ENCODE data around the gene DCUN1D1.

The DCUN1D1 gene

GRCh38 chr3:182935803-182936202 is 44.5 kb downstream of the DCUN1D1 start:
- no peak for FAIRE-seq

GRCh38 chr3:182925944-182926337 is 54.4 kb downstream of the DCUN1D1 start:
- FAIRE-seq, result no peak

- no peak for FAIRE-seq
These were observed 54.9 kb downstream of the DCUN1D1 start for GRCh38 chr3:182925330-182925943.

- FAIRE-seq, result no peak
These were observed 58.5 kb downstream of the DCUN1D1 start for GRCh38 chr3:182921665-182922355.

- no peak for FAIRE-seq
These were observed 59.7 kb downstream of the DCUN1D1 start for GRCh38 chr3:182920515-182921084.

- no peak for FAIRE-seq
These were observed 60.4 kb downstream of the DCUN1D1 start for GRCh38 chr3:182919866-182920357.

GRCh38 chr3:182917134-182917533 is 63.2 kb downstream of the DCUN1D1 start:
- no peak for FAIRE-seq

- FAIRE-seq, result no peak
These were observed 66.0 kb downstream of the DCUN1D1 start for GRCh38 chr3:182914341-182914740.

- FAIRE-seq, result no peak
These were observed 66.4 kb downstream of the DCUN1D1 start for GRCh38 chr3:182913889-182914288.

GRCh38 chr3:182912474-182912873 is 67.9 kb downstream of the DCUN1D1 start:
- no peak for FAIRE-seq

- no peak for FAIRE-seq
These were observed 68.6 kb downstream of the DCUN1D1 start for GRCh38 chr3:182911782-182912111.

- FAIRE-seq, result no peak
These were observed 69.2 kb downstream of the DCUN1D1 start for GRCh38 chr3:182910936-182911781.

GRCh38 chr3:182909318-182910040 is 70.9 kb downstream of the DCUN1D1 start:
- no peak for FAIRE-seq

GRCh38 chr3:182908471-182908870 is 71.9 kb downstream of the DCUN1D1 start:
- FAIRE-seq, result no peak

GRCh38 chr3:182906036-182906435 is 74.3 kb downstream of the DCUN1D1 start:
- no peak for FAIRE-seq

- no peak for FAIRE-seq
These were observed 74.7 kb downstream of the DCUN1D1 start for GRCh38 chr3:182905623-182906022.

- FAIRE-seq, result no peak
These were observed 76.2 kb downstream of the DCUN1D1 start for GRCh38 chr3:182904164-182904563.

GRCh38 chr3:182902236-182902635 is 78.1 kb downstream of the DCUN1D1 start:
- no peak for FAIRE-seq

- no peak for FAIRE-seq
These were observed 83.8 kb downstream of the DCUN1D1 start for GRCh38 chr3:182896553-182896952.

GRCh38 chr3:182895513-182896112 is 84.7 kb downstream of the DCUN1D1 start:
- FAIRE-seq, result no peak

GRCh38 chr3:182892226-182892625 is 88.1 kb downstream of the DCUN1D1 start:
- no peak for FAIRE-seq

GRCh38 chr3:182891364-182891763 is 89.0 kb downstream of the DCUN1D1 start:
- no peak for FAIRE-seq
